Astrocyte of the spinal cord (primary cell): ENCODE results near the gene TMEM273.

Experiments used
- DNase-seq: peaks from one replicate; pipeline ENCODE4 v3.0.0; 2011; ENCODE audit warnings: low read depth, low spot score
- H3K4me3 ChIP-seq: 2 replicates; pipeline ENCODE4 v1.5.1; 2011; ENCODE audit warnings: low read depth, mild to moderate bottlenecking, low read length, moderate library complexity
- CTCF ChIP-seq: IDR thresholded peaks from 2 replicates; pipeline ENCODE4 v1.5.1; 2012; ENCODE audit warnings: low read depth, mild to moderate bottlenecking, low read length, inconsistent platforms
- in situ Hi-C: cut with HindIII; loops from 2 replicates; pipeline ENCODE4 v1.10.0; 2017; ENCODE audit warnings: low sequenced_read_pairs

TMEM273 gene

DNA sequence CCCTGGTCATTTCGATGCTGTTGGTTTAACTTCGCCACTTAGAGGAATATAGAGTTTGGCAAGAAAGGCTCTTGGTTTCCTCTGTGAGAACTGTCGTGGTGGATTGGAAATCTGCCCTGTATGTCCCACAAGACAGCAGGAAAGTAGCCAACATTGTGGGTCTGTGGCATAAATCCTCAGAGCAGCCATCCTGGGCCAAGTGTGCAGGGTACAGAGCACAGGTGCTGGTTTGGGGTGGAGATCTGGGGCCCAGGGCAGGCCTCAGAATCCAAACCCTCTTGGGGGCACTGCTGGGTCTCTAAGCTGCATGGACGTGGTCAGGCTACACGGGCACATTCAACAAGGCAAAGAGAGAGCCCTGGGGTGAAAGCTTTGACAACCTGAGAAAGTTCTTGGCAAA is 39.2 kb upstream of the TMEM273 start:
- in situ Hi-C loops, result no loop called here

GRCh38 chr10:49226594-49226993 is 38.4 kb upstream of the TMEM273 start:
- DNase-seq, result no peak
- H3K4me3 ChIP-seq, result no peak overlapping the region

More for the DNA sequence above, 39.2 kb upstream of the TMEM273 start:
- DNase-seq, result no peak
- no peak overlapping the region for H3K4me3 ChIP-seq
- TF ChIP-seq CTCF, result no peak

GRCh38 chr10:49225218-49225876 is 37.2 kb upstream of the TMEM273 start:
- DNase-seq, result no peak
- in situ Hi-C loops, result no loop called here
- no peak overlapping the region for H3K4me3 ChIP-seq
- no peak for TF ChIP-seq CTCF

More at GRCh38 chr10:49226594-49226993, 38.4 kb upstream of the TMEM273 start:
- TF ChIP-seq CTCF, result no peak
- in situ Hi-C loops, result no loop called here

DNA sequence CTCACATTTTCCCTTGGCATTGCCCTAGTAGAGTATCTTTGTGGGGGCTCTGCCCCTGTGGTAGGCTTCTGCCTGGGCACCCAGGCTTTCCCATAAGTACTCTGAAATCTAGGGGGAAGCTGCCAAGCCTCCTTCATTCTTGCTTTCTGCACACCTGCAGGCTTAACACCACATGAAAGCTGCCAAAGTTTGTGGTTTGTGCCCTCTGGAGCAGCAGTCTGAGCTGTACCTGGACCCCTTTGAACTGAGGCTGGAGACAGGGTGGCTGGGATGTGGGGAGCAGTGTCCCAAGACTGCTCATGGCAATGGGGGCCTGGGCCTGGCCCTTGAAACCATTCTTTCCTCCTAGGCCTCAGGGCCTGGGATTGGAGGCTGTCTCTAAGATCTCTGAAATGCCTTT is 35.0 kb upstream of the TMEM273 start:
- DNase-seq, result no peak
- no peak overlapping the region for H3K4me3 ChIP-seq
- in situ Hi-C loops, result no loop called here
- no peak for TF ChIP-seq CTCF

DNA sequence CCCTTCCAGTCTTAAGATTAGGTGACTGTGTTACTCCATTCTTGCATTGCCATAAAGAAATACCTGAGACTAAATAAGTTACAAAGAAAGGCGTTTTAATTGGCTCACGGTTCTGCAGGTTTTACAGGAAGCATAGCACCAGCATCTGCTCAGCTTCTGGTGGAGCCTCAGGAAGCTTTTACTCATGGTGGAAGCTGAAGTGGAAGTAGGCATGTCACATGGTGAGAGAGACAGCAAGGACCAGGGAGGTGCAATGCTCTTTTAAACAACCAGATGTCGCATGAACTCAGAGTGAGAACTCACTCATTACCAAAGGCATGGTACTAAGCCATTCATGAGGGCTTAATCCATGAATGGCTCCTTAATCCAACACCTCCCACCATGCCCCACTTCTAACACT is 34.0 kb upstream of the TMEM273 start:
- no peak for DNase-seq
- H3K4me3 ChIP-seq, result no peak overlapping the region
- TF ChIP-seq CTCF, result no peak
- in situ Hi-C loops, result no loop called here

- no peak for DNase-seq
- no peak for TF ChIP-seq CTCF
- in situ Hi-C loops, result no loop called here
- H3K4me3 ChIP-seq, result no peak overlapping the region
Observed at GRCh38 chr10:49220679-49221078, 32.5 kb upstream of the TMEM273 start.
